Parathyroid adenoma (tissue), 2 donors: ENCODE measurements around the gene CCR6.

Experiments used
- H2AFZ ChIP-seq: fragments of 300-600 bp; sonication (generic); one replicate; pipeline ENCODE4 v1.7.0; 2017; ENCODE audit warnings: antibody characterized with exemption, mild to moderate bottlenecking
- H3K27ac ChIP-seq: fragments of 300-600 bp; sonication (generic); one replicate; pipeline ENCODE4 v1.7.0; 2017
- H3K27me3 ChIP-seq: fragments of 300-600 bp; sonication (generic); one replicate; pipeline ENCODE4 v1.7.0; 2017; ENCODE audit warnings: low read length; ENCODE audit not compliant: control insufficient read depth, insufficient read depth
- H3K36me3 ChIP-seq: fragments of 300-600 bp; sonication (generic); one replicate; pipeline ENCODE4 v1.7.0; 2017; ENCODE audit warnings: low read length; ENCODE audit not compliant: control insufficient read depth, insufficient read depth
- H3K4me1 ChIP-seq: fragments of 300-600 bp; sonication (generic); one replicate; pipeline ENCODE4 v1.7.0; 2017; ENCODE audit warnings: control low read depth
- H3K4me2 ChIP-seq: fragments of 300-600 bp; sonication (generic); one replicate; pipeline ENCODE4 v1.7.0; 2017; ENCODE audit warnings: low read length
- H3K4me3 ChIP-seq: fragments of 300-600 bp; sonication (generic); one replicate; pipeline ENCODE4 v1.7.0; 2017; ENCODE audit warnings: low read depth, low read length
- H3K79me2 ChIP-seq: fragments of 300-600 bp; sonication (generic); one replicate; pipeline ENCODE4 v1.7.0; 2017; ENCODE audit warnings: control low read depth
- H3K9ac ChIP-seq: fragments of 300-600 bp; sonication (generic); one replicate; pipeline ENCODE4 v1.7.0; 2017; ENCODE audit warnings: mild to moderate bottlenecking
- H3K9me3 ChIP-seq: fragments of 300-600 bp; sonication (generic); one replicate; pipeline ENCODE4 v1.7.0; 2017; ENCODE audit warnings: low read length; ENCODE audit not compliant: control insufficient read depth
- TF ChIP-seq, protein P1 (sequence below): fragments of 300-600 bp; sonication (generic); IDR thresholded peaks from one replicate; pipeline ENCODE4 v1.7.0; 2017; ENCODE audit warnings: antibody characterized with exemption, mild to moderate bottlenecking
- donor health status: primary hyperparathyroidism.

CCR6 gene

DNA sequence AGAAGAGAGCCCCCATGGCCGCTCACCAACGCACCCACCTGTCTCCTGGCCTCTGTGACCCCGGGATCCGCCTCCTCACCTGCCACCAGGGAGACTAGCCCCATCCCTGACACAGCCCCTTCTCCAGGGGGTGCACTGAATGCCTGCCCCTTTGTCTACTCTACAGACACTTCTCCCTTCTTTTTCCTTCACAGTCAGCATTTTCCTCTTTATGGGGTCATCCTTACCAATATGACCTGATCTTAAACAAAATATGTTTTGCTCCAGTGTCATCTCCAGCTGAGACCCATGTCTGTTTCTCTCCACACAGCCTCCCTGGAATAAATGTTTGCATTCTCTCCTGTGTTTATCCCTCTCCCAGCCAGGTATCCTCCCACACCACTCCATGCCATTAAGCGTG lies 14.6 kb upstream of the CCR6 start:
- Histone ChIP-seq H3K4me2 (no peak overlapping the region), H3K27ac (no peak overlapping the region), H3K79me2 (no peaks in the 10 kb centered on the region), H3K4me3 (no peak overlapping the region), H3K4me1 (no peaks in the 10 kb centered on the region), H3K9me3 (no peaks in the 10 kb centered on the region), H2AFZ (no peak overlapping the region), H3K27me3 (no peaks in the 10 kb centered on the region), H3K36me3 (no peaks in the 10 kb centered on the region), H3K9ac (no peak overlapping the region)
- TF ChIP-seq, protein P1, sequence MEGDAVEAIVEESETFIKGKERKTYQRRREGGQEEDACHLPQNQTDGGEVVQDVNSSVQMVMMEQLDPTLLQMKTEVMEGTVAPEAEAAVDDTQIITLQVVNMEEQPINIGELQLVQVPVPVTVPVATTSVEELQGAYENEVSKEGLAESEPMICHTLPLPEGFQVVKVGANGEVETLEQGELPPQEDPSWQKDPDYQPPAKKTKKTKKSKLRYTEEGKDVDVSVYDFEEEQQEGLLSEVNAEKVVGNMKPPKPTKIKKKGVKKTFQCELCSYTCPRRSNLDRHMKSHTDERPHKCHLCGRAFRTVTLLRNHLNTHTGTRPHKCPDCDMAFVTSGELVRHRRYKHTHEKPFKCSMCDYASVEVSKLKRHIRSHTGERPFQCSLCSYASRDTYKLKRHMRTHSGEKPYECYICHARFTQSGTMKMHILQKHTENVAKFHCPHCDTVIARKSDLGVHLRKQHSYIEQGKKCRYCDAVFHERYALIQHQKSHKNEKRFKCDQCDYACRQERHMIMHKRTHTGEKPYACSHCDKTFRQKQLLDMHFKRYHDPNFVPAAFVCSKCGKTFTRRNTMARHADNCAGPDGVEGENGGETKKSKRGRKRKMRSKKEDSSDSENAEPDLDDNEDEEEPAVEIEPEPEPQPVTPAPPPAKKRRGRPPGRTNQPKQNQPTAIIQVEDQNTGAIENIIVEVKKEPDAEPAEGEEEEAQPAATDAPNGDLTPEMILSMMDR = no peak

DNA sequence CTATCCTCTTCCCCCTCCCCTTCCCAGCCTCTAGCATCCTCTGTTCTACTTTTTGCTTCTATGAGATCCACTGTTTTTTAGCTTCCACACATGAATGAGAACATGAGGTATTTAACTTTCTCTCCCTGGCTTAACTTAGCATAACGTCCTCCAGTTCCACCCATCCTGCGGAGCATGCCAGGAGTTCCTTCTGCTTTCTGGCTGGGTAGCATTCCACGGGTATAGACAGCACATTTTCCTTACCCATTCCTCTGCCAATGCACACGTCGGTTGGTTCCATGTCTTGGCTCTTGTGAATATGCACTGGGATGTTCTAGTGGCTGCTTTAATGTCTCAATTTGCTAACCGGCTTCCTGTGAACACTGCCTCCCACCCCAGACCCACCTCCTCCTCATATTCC lies 13.2 kb upstream of the CCR6 start:
- Histone ChIP-seq H3K36me3 (no peaks in the 10 kb centered on the region), H2AFZ (no peak overlapping the region), H3K4me2 (no peak overlapping the region), H3K9me3 (no peaks in the 10 kb centered on the region), H3K27me3 (no peaks in the 10 kb centered on the region), H3K4me1 (no peaks in the 10 kb centered on the region), H3K79me2 (no peaks in the 10 kb centered on the region), H3K9ac (no peak overlapping the region), H3K4me3 (no peak overlapping the region), H3K27ac (no peak overlapping the region)
- TF ChIP-seq, protein P1 = no peak

DNA sequence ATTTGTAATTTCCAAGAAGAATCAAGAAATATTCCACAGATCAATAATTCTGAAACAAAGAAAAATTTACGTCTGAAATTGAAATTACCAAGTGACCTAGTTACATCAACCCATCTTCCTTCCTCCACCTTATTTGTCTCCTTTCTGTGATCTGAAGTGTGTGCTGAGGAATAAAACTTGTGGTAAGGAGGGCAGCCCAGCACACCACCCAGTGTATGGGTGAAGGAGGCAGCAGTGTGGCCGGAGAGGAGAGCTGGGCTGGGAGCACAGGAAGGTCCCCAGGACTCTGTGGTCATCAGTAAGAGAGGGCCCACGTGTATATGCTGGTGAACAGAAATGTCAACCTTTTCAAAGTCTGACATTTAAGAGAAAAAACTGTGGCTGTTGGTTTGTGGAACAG lies 11.3 kb upstream of the CCR6 start:
- H3K79me2 ChIP-seq = no peaks in the 10 kb centered on the region
- no peaks in the 10 kb centered on the region for H3K4me1 ChIP-seq
- H3K4me2 ChIP-seq = no peak overlapping the region
- no peaks in the 10 kb centered on the region for H3K27me3 ChIP-seq
- no peak overlapping the region for H2AFZ ChIP-seq
- H3K9me3 ChIP-seq = no peaks in the 10 kb centered on the region
- H3K9ac ChIP-seq = no peak overlapping the region
- TF ChIP-seq, protein P1 = no peak
- no peak overlapping the region for H3K27ac ChIP-seq
- H3K4me3 ChIP-seq = no peak overlapping the region
- no peaks in the 10 kb centered on the region for H3K36me3 ChIP-seq

DNA sequence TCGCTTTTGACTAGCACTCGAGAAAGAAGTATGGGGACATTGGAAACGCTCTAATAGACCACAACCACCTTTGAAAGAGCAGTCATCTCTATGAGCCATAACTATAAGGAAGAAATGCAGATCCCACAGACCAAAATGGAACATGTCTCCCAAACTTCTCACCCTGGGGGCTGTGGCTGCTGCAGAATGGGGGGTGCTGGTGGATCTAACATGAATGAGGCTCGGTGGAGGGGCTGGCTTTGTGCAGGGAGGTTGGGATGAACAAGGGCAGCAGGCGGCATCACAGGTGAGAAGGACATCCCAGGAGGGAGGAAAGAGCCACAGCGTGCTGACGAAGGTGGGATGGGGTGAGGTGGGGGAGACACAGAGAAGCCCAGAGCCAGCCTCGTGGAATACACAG lies 10.5 kb upstream of the CCR6 start:
- Histone ChIP-seq H3K9me3 (no peaks in the 10 kb centered on the region), H3K79me2 (no peaks in the 10 kb centered on the region), H3K4me3 (no peak overlapping the region), H3K9ac (no peak overlapping the region), H2AFZ (no peak overlapping the region), H3K4me1 (no peaks in the 10 kb centered on the region), H3K4me2 (no peak overlapping the region), H3K36me3 (no peaks in the 10 kb centered on the region), H3K27me3 (no peaks in the 10 kb centered on the region), H3K27ac (no peak overlapping the region)
- TF ChIP-seq, protein P1 = no peak

DNA sequence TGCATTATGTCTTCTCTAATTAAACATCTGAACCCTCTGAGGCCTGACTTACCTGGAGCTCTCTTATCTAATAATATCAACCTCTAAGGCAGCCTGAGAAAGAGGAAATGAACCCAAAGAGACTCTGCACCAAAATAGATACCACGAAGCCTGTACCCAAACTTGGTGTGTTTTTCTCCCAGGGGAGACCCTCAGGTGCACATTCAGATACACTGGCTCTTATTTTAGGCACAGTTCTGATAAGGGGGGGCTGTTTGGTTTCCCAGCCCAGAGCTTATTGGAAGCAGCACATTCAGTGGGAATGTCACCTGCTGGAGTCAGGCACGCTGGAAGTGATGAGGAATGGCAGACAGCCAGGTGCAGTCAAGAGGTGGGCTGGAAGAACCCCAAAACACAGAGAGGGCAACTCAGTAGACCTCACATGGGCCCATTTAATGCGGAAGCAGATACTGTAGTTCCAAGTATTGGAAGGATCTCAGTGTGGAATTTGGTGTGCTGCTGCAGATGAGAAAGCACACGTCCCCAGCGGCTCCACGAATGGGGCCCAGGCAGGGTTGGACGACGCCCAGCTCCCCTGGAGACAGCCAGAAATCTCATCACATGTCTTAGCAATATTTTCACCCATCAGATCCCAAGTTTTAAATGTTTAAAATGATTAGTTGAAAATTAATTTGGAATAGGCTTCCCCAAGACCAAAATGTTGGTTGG lies 9.7 kb upstream of the CCR6 start:
- TF ChIP-seq, protein P1 = no peak
- no peaks in the 10 kb centered on the region for H3K9me3 ChIP-seq
- no peak overlapping the region for H3K27ac ChIP-seq
- no peaks in the 10 kb centered on the region for H3K79me2 ChIP-seq
- H2AFZ ChIP-seq = no peak overlapping the region
- H3K27me3 ChIP-seq = no peaks in the 10 kb centered on the region
- H3K36me3 ChIP-seq = no peaks in the 10 kb centered on the region
- H3K9ac ChIP-seq = no peak overlapping the region
- no peak overlapping the region for H3K4me3 ChIP-seq
- H3K4me1 ChIP-seq = no peaks in the 10 kb centered on the region
- no peak overlapping the region for H3K4me2 ChIP-seq
